NCI-H1048 (cell line): Measurements from ENCODE around the gene MAD2L1BP.
"Not testable (repeated sequence)": the region's sequence is repeated elsewhere in the genome, so short reads cannot be mapped to it uniquely, and the experiment has no call there.

Experiments used
- DNase-seq: peaks from one replicate; lab custom pipeline; 2025; lab: John Stamatoyannopoulos, UW

MAD2L1BP gene

DNA sequence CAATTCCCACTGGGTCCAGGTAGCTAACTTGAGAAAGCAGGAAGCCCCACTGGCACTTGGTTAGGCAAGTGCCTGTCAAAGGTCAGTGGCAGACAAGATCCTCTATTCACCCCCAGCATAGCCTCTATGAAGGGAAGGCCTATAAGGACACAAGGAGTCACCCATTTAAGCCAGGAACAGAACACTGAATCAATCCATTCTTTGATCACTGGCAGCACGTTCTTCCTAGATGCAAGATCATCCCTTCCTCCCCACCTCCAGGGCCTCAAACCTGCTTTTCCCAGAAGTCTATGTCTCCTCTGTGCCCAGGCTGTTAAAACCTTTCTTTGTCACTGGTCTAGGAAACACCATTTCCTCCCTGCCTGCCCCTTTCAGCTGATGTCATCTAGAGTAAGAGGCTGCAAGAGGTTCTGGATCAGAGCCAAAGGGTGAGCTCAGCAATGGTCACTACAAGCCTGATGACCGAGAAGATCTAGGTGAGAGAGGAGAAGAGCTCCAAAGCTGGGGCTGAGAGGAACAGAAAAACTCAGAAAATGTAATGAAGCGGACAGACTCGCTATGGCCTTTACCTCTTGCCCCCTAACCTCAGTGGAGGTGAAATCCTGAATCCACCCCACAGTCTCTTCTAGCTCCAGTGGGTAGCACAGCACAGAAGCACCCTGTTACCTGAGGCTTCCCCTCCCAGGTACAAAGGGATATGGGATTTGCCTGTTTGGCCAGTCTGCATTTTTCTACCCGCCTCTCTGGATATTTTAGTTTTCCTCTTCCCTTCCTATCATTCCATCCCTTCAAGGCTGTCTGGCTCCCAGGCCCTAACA is 8.4 kb upstream of the MAD2L1BP start:
- no peak for DNase-seq

- peak; percentile 42 for DNase-seq
These were observed 7.1 kb upstream of the MAD2L1BP start for GRCh38 chr6:43628393-43629103.

DNA sequence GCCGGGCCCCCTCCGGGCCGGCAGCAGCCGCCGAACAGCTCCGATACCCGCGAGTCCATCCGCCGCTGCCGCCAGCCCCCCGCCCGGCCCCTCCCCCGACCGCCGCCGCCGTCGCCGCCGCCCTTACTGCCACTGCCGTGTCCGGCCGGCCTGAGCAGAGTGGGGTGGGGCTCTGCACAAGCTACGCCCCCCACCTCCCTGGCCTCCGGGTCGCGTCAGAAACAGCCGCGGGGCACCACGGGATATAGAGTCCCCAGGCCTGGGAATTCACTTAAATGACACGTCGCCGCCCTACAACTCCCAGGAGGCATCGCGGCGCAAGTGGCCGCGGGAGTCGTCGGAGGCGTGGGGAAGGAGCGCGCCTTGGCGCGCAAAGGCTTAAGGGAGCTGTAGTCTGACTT is 6.5 kb upstream of the MAD2L1BP start, which contains the start of gene GTPBP2:
Gene GTPBP2, minus strand, starts transcription at position 161 of the 401 bp plus-strand sequence. Its CDS starts 102 bp downstream, at position 59.
- DNase-seq: peak; percentile 96

DNA sequence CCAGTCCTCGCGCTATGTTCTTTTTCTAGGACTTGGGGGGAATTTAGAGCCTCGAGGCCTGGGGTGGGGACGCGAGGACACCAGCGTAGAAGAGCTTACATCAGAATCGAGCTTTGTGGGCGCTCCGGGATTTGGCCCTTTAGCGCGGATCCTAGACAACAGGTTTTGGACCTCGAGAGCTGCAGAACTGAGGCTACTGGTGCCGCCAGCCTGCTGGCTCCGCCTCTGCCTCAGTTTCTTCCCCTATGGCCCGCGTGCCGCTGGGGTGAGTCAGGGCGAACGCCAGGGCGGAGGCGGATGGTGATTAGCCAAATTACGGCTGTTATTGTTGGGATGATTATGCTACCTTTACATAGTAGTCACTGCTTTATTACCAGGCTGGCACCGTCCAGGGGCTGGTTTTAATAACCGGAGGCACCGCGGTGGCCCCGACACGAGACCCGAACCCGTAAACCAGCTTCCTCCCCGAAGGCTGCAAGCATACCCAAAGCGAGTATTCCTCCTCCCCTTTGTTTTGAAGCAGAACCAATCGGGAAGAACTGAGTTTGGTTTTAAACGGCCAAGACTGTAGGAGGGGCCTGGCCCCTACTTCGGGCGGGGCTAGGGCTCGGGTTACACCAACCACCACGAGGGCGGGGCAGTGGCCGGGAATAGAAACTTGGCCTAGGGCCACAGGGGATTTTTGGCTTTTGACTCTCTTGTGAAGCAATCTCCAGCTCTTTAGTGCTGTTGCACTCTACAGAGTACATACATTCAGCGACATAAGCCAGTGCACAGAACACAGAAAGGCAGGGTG is 5.9 kb upstream of the MAD2L1BP start:
- DNase-seq: peak; percentile 95

DNA sequence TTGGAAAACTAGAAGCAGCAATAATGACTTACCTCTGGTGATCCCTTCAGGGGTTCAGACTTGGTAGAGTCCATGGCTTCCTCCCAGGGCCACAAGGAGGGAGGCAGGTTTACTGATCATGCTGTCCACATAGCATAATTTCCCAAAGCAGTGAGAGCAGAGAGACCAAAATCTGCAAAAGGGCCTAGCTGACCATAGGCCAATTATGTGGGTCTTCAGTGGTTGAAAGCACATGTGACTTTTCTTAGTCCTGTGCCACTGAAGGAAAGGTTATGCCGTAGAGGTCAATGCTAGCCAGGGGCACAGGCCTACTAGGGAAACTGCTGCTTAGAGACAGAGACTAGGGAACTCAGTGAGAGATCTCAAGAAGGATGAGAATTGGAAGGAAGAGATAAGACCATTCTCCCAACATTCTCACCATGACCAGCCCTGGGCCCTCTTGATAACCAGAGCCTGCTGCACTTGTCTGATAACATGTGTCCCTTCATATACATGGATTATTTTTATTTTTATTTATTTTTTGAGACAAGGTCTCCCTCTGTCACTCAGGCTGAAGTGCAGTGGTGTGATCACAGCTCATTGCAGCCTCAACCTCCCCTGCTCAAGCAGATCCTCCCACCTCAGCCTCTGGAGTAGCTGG is 4.5 kb upstream of the MAD2L1BP start:
- no peak for DNase-seq

DNA sequence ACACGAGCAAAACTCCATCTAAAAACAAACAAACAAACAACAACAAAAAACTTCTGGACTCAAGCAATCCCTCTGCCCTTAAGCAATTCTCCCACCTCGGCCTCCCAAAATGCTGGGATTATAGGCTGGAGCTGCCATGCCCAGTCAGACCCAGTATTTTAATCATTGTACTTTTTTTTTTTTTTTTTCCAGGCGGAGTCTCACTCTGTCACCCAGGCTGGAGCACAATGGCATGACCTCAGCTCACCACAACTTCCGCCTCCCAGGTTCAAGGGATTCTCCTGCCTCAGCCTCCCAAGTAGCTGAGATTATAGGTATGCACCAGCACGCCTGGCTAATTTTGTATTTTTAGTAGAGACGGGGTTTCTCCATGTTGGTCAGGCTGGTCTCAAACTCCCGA is 2.6 kb upstream of the MAD2L1BP start:
- DNase-seq: not testable (repeated sequence)

- no peak for DNase-seq
These were observed 837 bp upstream of the MAD2L1BP start for GRCh38 chr6:43634702-43635303.

DNA sequence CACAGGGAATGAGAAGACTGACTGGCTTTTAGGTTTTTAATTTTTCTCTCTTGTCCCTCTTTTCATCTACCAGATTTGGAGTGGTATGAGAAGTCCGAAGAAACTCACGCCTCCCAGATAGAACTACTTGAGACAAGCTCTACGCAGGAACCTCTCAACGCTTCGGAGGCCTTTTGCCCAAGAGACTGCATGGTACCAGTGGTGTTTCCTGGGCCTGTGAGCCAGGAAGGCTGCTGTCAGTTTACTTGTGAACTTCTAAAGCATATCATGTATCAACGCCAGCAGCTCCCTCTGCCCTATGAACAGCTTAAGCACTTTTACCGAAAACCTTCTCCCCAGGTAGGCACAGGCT is 644 bp downstream of the MAD2L1BP start:
- no peak for DNase-seq

DNA sequence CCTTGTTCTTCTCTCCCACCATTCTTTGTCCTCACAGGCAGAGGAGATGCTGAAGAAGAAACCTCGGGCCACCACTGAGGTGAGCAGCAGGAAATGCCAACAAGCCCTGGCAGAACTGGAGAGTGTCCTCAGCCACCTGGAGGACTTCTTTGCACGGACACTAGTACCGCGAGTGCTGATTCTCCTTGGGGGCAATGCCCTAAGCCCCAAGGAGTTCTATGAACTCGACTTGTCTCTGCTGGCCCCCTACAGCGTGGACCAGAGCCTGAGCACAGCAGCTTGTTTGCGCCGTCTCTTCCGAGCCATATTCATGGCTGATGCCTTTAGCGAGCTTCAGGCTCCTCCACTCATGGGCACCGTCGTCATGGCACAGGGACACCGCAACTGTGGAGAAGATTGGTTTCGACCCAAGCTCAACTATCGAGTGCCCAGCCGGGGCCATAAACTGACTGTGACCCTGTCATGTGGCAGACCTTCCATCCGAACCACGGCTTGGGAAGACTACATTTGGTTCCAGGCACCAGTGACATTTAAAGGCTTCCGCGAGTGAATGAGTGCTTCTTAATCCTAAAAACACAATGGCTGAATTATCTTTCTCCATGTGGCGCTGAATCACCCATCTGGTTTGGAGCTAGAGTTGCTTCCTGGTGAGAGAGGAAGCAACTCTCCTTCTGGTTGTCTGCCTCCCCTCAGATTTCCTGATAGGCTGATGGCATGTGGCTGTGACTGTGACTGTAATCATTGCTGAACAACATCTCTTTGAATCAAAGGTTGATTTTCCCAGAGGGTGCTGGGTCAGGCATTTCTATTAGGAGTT is 4.6 kb downstream of the MAD2L1BP start:
- no peak for DNase-seq

GRCh38 chr6:43644940-43645612 is 9.4 kb downstream of the MAD2L1BP start, which contains the start of gene RSPH9:
TSS of gene RSPH9 (plus strand) at chr6:43645036. CDS start at chr6:43645099, 63 bp downstream.
- DNase-seq: no peak

GRCh38 chr6:43645613-43645964 is 9.9 kb downstream of the MAD2L1BP start:
- no peak for DNase-seq

DNA sequence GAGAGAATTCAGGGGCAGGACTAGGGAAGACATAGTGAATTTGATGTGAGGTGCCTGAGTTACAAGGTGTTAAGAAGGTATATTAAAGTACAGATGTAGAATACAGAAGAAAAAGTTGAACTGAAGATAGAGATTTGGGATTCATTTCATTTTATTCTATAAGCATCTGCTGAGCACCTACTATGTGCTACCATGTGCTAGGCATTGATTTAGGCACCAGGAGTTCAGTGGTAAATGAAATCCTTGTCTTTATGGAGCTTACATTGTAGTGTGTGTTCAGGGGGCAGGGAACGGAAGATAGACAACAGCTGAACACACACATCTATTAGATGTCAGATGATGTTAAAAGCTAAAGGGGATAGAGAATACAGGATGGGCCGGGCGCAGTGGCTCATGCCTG is 12.0 kb downstream of the MAD2L1BP start:
- no peak for DNase-seq

GRCh38 chr6:43648248-43648647 is 12.6 kb downstream of the MAD2L1BP start:
- DNase-seq: no peak

GRCh38 chr6:43652822-43653221 is 17.2 kb downstream of the MAD2L1BP start:
- not testable (repeated sequence) for DNase-seq

GRCh38 chr6:43657221-43657802 is 21.7 kb downstream of the MAD2L1BP start:
- DNase-seq: no peak

GRCh38 chr6:43658161-43658560 is 22.5 kb downstream of the MAD2L1BP start:
- no peak for DNase-seq

DNA sequence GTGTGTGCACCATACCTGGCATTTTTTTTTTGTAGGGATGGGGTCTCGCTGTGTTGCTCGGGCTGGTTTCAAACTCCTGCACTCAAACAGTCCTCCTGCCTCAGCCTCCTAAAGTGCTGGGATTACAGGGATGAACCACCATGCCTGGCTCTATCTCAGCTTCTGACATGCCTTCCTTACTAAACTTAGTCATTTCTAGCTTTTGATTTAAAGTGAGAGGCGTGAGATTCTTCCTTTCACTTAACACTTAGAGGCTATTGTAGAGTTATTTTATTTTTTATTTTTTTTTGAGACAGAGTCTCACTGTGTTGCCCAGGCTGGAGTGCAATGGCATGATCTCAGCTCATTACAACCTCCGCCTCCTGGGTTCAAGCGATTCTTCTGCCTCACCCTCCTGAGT is 27.3 kb downstream of the MAD2L1BP start:
- DNase-seq: not testable (repeated sequence)

DNA sequence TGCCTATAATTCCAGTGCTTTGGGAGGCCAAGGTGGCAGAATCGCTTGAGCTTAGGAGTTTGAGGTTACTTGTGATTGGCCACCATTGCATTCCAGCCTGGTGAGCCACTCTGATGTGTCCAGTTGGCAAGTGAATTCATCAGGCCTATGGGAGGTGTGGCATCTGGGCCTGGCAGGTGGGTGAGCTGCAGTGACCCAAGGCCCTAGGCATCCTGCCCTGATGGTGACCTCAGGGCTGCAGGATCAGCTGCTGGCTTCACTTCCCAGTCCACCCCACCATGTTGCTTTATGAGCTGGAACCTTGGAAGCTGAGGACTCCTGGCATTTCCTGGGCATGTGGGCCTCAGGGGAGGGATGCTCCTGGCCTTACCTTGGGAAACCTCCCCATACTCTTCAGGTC is 29.7 kb downstream of the MAD2L1BP start:
- DNase-seq: no peak

DNA sequence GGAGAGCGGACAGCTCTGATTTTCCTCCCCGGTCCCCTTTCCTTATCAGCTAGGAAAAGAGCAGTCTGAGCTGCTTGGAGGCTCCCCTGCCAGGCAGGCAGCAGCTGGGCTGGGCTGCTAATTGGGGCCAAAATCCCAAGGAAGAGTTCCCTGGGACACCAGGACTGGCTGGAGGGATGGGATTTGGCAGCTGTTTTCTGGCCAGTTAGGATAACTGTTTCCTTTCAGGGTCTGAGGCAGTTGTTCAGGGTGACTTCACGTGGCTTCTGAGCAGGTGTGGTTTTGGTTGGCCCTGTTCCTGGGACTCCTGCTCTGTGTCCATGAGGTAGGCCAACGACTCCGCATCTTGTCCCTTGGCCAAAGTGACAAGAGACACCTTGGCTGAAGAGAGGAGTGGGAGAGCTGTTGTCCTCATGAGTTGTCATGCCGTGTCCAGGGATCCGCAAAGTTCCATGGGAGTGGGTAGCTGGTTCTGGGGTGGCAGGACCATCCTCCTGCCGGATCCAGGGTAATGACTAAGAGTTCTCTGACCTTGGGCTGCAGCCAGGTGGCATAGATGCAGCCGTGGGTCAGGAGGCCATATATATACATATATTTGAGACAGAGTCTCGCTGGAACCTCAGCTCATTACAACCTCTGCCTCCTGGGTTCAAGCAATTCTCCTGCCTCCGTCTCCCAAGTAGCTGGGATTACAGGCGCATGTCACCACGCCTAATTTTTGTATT is 30.7 kb downstream of the MAD2L1BP start:
- DNase-seq: no peak
